Stimulated activated CD8-positive, alpha-beta memory T cell treated with anti-CD3 and anti-CD28 coated beads, Interleukin-15, amount 100 ng/mL, for 4 hours (primary cell): ENCODE results near the gene TUBG2.
"Not testable (repeated sequence)": the region's sequence is repeated elsewhere in the genome, so short reads cannot be mapped to it uniquely, and the experiment has no call there.

Source experiments
- DNase-seq, 2 donors: peaks; one replicate each; pipeline ENCODE4 v3.0.0-alpha.2; 2020; ENCODE audit warnings: low read depth in 2 of 2

The TUBG2 gene

GRCh38 chr17:42653179-42654124, 5.6 kb upstream of the TUBG2 start:
- DNase-seq: no peak

- no peak for DNase-seq
These were observed 3.6 kb upstream of the TUBG2 start for GRCh38 chr17:42655528-42655927.

- no peak for DNase-seq
These were observed 1.1 kb upstream of the TUBG2 start for GRCh38 chr17:42657824-42658588.

- DNase-seq: not testable (repeated sequence)
These were observed 819 bp downstream of the TUBG2 start for GRCh38 chr17:42659932-42660274.

GRCh38 chr17:42660692-42661345, 1.7 kb downstream of the TUBG2 start:
- no peak for DNase-seq

GRCh38 chr17:42665581-42666001, 6.5 kb downstream of the TUBG2 start:
- DNase-seq: no peak

GRCh38 chr17:42666126-42666525, 7.0 kb downstream of the TUBG2 start:
- DNase-seq: not testable (repeated sequence)

GRCh38 chr17:42667088-42667951, 8.2 kb downstream of the TUBG2 start:
- DNase-seq: no peak

GRCh38 chr17:42669705-42669976, 10.6 kb downstream of the TUBG2 start:
- no peak for DNase-seq

GRCh38 chr17:42669977-42670788, 11.1 kb downstream of the TUBG2 start:
- no peak for DNase-seq

- DNase-seq: no peak
These were observed 11.9 kb downstream of the TUBG2 start for GRCh38 chr17:42670789-42671657.

- no peak for DNase-seq
These were observed 13.0 kb downstream of the TUBG2 start for GRCh38 chr17:42672038-42672437.

- DNase-seq: no peak
These were observed 14.3 kb downstream of the TUBG2 start for GRCh38 chr17:42673266-42673884.

- DNase-seq: no peak
These were observed 15.0 kb downstream of the TUBG2 start for GRCh38 chr17:42673885-42674754.

- no peak for DNase-seq
These were observed 15.8 kb downstream of the TUBG2 start for GRCh38 chr17:42674755-42675347.

GRCh38 chr17:42675348-42675964, 16.4 kb downstream of the TUBG2 start:
- no peak for DNase-seq

GRCh38 chr17:42675965-42676423, 16.9 kb downstream of the TUBG2 start:
- DNase-seq: no peak
